IMR-90 (cell line): ENCODE measurements around the gene KRR1.

Experiments
- BHLHE40 ChIP-seq: fragments of 150-350 bp; IDR thresholded peaks from 2 replicates; pipeline ENCODE4 v1.6.1; 2016; ENCODE audit warnings: mild to moderate bottlenecking, low read depth, low read length
- CEBPB ChIP-seq: IDR thresholded peaks from 2 replicates; pipeline ENCODE4 v1.6.1; 2012; ENCODE audit warnings: low read depth, low read length, improper control_type of control experiment
- FOS ChIP-seq: fragments of 150-350 bp; IDR thresholded peaks from 2 replicates; pipeline ENCODE4 v1.6.1; 2016; ENCODE audit warnings: low read depth, low read length
- MAFK ChIP-seq: IDR thresholded peaks from 2 replicates; pipeline ENCODE4 v1.6.1; 2012; ENCODE audit warnings: low read depth, low read length, improper control_type of control experiment
- MAZ ChIP-seq: IDR thresholded peaks from 2 replicates; pipeline ENCODE4 v1.6.1; 2012; ENCODE audit warnings: low read depth, mild to moderate bottlenecking, low read length, improper control_type of control experiment, moderate library complexity, borderline replicate concordance
- NFE2L2 ChIP-seq: fragments of 150-350 bp; IDR thresholded peaks from 2 replicates; pipeline ENCODE4 v1.6.1; 2016; ENCODE audit warnings: low read depth, mild to moderate bottlenecking, low read length
- POLR2A ChIP-seq: IDR thresholded peaks from 2 replicates; pipeline ENCODE4 v1.6.1; 2012; ENCODE audit warnings: mild to moderate bottlenecking, low read depth, low read length
- RAD21 ChIP-seq: IDR thresholded peaks from 2 replicates; pipeline ENCODE4 v1.6.1; 2012; ENCODE audit warnings: low read length, improper control_type of control experiment
- RCOR1 ChIP-seq: IDR thresholded peaks from 2 replicates; pipeline ENCODE4 v1.6.1; 2012; ENCODE audit warnings: mild to moderate bottlenecking, low read length, improper control_type of control experiment; ENCODE audit not compliant: insufficient replicate concordance
- TF ChIP-seq, protein P1 (sequence below): conservative IDR thresholded peaks from 2 replicates; pipeline ENCODE4 v1.5.1; 2012; ENCODE audit warnings: mild to moderate bottlenecking, low read depth, low read length, improper control_type of control experiment
- TF ChIP-seq, protein P2 (sequence below): fragments of 150-350 bp; IDR thresholded peaks from 2 replicates; pipeline ENCODE4 v1.6.1; 2017; ENCODE audit warnings: mild to moderate bottlenecking, antibody characterized with exemption, low read length, low read depth

DNA sequence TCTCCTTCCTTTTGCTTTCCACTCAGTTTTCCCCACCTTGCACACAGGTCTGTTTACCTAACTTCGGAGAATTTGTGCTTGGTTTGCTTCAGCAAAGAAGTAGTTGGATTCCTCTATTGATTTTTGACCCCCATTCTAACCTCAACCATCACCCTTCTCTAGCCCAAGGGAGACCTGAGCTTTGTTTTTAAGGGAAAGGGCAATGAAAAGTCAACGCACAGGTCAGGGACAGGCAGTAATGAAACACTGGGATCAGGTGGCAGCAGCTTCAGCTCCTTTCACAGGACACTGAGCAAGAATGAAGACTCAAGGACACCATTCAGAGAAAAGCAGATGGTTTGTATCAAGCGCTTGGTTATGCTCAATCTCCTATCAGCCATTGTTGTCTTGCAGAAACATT lies 46.9 kb upstream of the KRR1 start:
- TF ChIP-seq, protein P1, sequence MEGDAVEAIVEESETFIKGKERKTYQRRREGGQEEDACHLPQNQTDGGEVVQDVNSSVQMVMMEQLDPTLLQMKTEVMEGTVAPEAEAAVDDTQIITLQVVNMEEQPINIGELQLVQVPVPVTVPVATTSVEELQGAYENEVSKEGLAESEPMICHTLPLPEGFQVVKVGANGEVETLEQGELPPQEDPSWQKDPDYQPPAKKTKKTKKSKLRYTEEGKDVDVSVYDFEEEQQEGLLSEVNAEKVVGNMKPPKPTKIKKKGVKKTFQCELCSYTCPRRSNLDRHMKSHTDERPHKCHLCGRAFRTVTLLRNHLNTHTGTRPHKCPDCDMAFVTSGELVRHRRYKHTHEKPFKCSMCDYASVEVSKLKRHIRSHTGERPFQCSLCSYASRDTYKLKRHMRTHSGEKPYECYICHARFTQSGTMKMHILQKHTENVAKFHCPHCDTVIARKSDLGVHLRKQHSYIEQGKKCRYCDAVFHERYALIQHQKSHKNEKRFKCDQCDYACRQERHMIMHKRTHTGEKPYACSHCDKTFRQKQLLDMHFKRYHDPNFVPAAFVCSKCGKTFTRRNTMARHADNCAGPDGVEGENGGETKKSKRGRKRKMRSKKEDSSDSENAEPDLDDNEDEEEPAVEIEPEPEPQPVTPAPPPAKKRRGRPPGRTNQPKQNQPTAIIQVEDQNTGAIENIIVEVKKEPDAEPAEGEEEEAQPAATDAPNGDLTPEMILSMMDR, result no peak
- TF ChIP-seq POLR2A (no peak), BHLHE40 (no peak), RCOR1 (no peak), NFE2L2 (no peak), MAFK (no peak), FOS (no peak), CEBPB (no peak), RAD21 (no peak), MAZ (no peak)
- TF ChIP-seq, protein P2, sequence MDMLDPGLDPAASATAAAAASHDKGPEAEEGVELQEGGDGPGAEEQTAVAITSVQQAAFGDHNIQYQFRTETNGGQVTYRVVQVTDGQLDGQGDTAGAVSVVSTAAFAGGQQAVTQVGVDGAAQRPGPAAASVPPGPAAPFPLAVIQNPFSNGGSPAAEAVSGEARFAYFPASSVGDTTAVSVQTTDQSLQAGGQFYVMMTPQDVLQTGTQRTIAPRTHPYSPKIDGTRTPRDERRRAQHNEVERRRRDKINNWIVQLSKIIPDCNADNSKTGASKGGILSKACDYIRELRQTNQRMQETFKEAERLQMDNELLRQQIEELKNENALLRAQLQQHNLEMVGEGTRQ, result no peak
